Vagina (tissue), 2 donors: ENCODE results near the gene OSBPL8.

ENCODE experiments used
- POLR2A ChIP-seq, 2 donors: fragments of 450-650 bp; IDR thresholded peaks; one replicate each; pipeline ENCODE4 v1.6.1; 2017; ENCODE audit warnings: antibody characterized with exemption in 2 of 2, mild to moderate bottlenecking in 2 of 2, moderate library complexity in 2 of 2
- TF ChIP-seq, protein P1 (sequence below), 3 experiments: fragments of 450-650 bp in 2 of 3; fragments of 200-600 bp in 1 of 3; sonication (generic) in 1 of 3; IDR thresholded peaks; one replicate each; pipeline ENCODE4 v1.5.1; 2017 to 2019; ENCODE audit warnings: antibody characterized with exemption in 3 of 3, mild to moderate bottlenecking in 2 of 3, moderate library complexity in 2 of 3

DNA sequence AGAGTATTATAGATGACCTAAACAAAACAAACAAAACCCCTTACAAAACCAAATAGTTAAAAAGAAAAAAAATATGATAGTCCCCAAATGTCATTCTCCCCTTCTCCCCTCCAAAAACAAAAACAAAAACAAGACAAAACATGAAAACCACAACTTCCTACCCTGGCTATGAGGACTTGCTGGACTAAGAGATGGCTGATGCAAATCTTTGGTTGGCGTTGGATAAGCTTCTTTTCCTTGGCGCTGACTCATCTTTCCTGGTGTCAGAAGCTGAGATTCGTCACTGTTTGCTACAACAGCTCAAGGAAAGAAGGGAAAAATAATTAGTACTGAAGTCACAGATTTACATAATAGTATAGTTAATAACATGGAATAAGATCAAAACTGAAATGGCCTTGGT lies 108.9 kb downstream of the OSBPL8 start:
- TF ChIP-seq POLR2A (IDR thresholded peaks at IDR 0.05), result no peak
- TF ChIP-seq, protein P1, sequence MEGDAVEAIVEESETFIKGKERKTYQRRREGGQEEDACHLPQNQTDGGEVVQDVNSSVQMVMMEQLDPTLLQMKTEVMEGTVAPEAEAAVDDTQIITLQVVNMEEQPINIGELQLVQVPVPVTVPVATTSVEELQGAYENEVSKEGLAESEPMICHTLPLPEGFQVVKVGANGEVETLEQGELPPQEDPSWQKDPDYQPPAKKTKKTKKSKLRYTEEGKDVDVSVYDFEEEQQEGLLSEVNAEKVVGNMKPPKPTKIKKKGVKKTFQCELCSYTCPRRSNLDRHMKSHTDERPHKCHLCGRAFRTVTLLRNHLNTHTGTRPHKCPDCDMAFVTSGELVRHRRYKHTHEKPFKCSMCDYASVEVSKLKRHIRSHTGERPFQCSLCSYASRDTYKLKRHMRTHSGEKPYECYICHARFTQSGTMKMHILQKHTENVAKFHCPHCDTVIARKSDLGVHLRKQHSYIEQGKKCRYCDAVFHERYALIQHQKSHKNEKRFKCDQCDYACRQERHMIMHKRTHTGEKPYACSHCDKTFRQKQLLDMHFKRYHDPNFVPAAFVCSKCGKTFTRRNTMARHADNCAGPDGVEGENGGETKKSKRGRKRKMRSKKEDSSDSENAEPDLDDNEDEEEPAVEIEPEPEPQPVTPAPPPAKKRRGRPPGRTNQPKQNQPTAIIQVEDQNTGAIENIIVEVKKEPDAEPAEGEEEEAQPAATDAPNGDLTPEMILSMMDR (IDR thresholded peaks at IDR 0.05), result no peak
